Esophagus squamous epithelium (tissue), 5 donors: ENCODE data around the gene TAF4. TPM values are rescaled to one million over a fixed set of nuclear protein-coding genes. Genes with fewer than 3 reads are reported as not detected.

Source experiments
- DNase-seq: peaks from one replicate; lab custom pipeline; 2025; lab: John Stamatoyannopoulos, UW
- H3K27ac ChIP-seq, 4 donors: fragments of 200-600 bp; sonication (generic); one replicate each; pipeline ENCODE4 v1.5.1; 2016 to 2019; ENCODE audit warnings: mild to moderate bottlenecking in 1 of 4
- H3K27me3 ChIP-seq, 4 donors: fragments of 200-600 bp; sonication (generic); 1 replicate in 3 of 4; 2 replicates in 1 of 4; pipeline versions ENCODE4 v1.5.1 to v1.6.0; 2017 to 2021; ENCODE audit warnings: antibody characterized with exemption in 1 of 4
- H3K36me3 ChIP-seq, 3 donors: fragments of 200-600 bp; sonication (generic); one replicate each; pipeline ENCODE4 v1.5.1; 2016 to 2019
- H3K4me1 ChIP-seq, 3 donors: fragments of 200-600 bp; sonication (generic); one replicate each; pipeline ENCODE4 v1.5.1; 2017 to 2019
- H3K4me3 ChIP-seq, 4 donors: fragments of 200-600 bp; sonication (generic); 1 replicate in 3 of 4; 2 replicates in 1 of 4; pipeline ENCODE4 v1.5.1; 2016 to 2019; ENCODE audit warnings: mild to moderate bottlenecking in 2 of 4, moderate library complexity in 1 of 4
- H3K9me3 ChIP-seq, 3 donors: fragments of 200-600 bp; sonication (generic); one replicate each; pipeline ENCODE4 v1.5.1; 2016 to 2019
- CTCF ChIP-seq, 6 experiments: fragments of 450-650 bp in 4 of 6; fragments of 200-600 bp in 2 of 6; sonication (generic) in 2 of 6; IDR thresholded peaks; one replicate each; pipeline ENCODE4 v1.5.1; 2016 to 2019; ENCODE audit warnings: antibody characterized with exemption in 6 of 6, mild to moderate bottlenecking in 4 of 6, moderate library complexity in 4 of 6
- POLR2A ChIP-seq, 4 donors: fragments of 450-650 bp; IDR thresholded peaks; one replicate each; pipeline ENCODE4 v1.6.1; 2017; ENCODE audit warnings: antibody characterized with exemption in 4 of 4, mild to moderate bottlenecking in 4 of 4, moderate library complexity in 3 of 4
- WGBS, 2 donors: methylation state at CpG; one replicate each; pipeline ENCODE4 v1.1.5; 2018; 5-methylcytosine and 5-hydroxymethylcytosine counted together
- intact Hi-C: fragments of 100-400 bp; cut with DNase I; formaldehyde crosslinking; loops from one replicate; pipeline ENCODE4 v1.15.0; 2022
- total RNA-seq, 4 donors: library from RNA; depleted of rRNA; stranded (reverse); fragments of >200 nt; gene quantifications; one replicate each; pipeline ENCODE4 v1.1.0, GENCODE V29; 2016
- donor health status: DM: yes; HTN: yes; CAD: no.

Gene TAF4
- total RNA-seq, 4 donors from 2014 or later: 4.9 to 16.5 (median 14.4) TPM

DNA sequence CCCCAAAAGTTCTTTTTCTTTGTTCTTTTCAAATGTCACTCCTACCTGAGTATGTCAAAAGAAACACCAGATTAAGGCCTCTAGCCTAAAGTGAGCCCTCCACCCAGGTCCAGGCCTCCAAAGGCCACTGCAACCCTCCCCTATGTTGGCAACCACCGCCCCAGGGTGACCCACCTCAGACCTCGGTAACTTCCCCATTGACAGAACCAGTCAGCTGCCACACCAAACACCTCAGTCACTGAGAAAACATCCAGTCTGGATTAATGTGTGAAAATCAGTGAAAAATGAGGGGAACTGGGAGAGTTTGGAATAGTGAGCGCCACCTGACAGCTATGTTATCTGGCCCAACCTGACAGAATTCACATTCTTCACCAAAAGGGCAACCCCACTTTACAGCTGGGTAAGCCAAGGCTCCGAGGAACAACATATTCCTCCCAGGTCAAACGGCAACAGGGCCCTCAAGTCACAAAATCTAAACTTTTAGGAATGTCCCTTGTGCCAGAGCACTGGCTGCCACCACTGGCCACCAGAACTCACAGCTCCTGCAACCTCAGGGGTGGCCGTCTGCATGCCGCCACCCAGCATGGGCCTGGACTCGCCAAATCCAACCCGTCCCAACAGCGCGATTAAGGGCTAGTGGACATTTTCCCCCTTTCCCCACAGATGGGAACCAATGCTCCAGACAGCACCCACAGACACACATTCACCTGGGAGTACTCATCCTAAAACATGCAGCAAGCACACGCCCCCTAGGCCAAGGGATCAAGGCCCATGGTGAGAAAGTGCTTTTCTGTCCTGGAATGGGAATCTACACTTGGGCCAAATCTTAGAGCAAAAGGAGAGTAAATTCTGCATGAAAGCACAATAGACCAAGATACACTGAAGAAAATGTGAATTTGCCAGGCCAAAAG, 4.8 kb downstream of the TAF4 start:
- Histone ChIP-seq H3K9me3 (no peaks in the 10 kb centered on the region), H3K4me3 (no peak overlapping the region), H3K27me3 (no peaks in the 10 kb centered on the region), H3K4me1 (peaks cover 21 to 46% (median 24%) of the 10 kb centered on the region in 3 donors), H3K27ac (no peak overlapping the region), H3K36me3 (no peaks in the 10 kb centered on the region)
- intact Hi-C loops: no loop called here
- WGBS, 2 donors: 84 to 93% methylated on average over 7 to 11 of the region's 12 CpGs
- DNase-seq: no peak
- TF ChIP-seq POLR2A (IDR thresholded peaks at IDR 0.05): no peak
- TF ChIP-seq CTCF (IDR thresholded peaks at IDR 0.05): no peak

GRCh38 chr20:62059920-62060630, 5.6 kb downstream of the TAF4 start:
- intact Hi-C loops: no loop called here
- H3K36me3 ChIP-seq: peaks cover 0 to 8% (median 0%) of the 10 kb centered on the region in 3 donors
- WGBS, 2 donors: 82 to 86% methylated on average over 9 to 10 of the region's 25 CpGs
- H3K4me1 ChIP-seq: peaks cover 21 to 46% (median 24%) of the 10 kb centered on the region in 3 donors
- no peaks in the 10 kb centered on the region for H3K9me3 ChIP-seq
- no peak overlapping the region for H3K4me3 ChIP-seq
- no peak overlapping the region for H3K27ac ChIP-seq
- H3K27me3 ChIP-seq: no peaks in the 10 kb centered on the region
- no peak for TF ChIP-seq CTCF (IDR thresholded peaks at IDR 0.05)
- TF ChIP-seq POLR2A (IDR thresholded peaks at IDR 0.05): no peak
- DNase-seq: no peak

- 83 to 88% methylated on average over 8 of the region's 11 CpGs for whole genome bisulfite sequencing, 2 donors
Measured at GRCh38 chr20:62059401-62059800, 6.3 kb downstream of the TAF4 start.

GRCh38 chr20:62058941-62059340, 6.7 kb downstream of the TAF4 start:
- no peak for DNase-seq
- peaks cover 15 to 40% (median 22%) of the 10 kb centered on the region in 3 donors for H3K4me1 ChIP-seq
- intact Hi-C loops: no loop called here
- H3K27ac ChIP-seq: no peak overlapping the region
- peaks cover 0 to 18% (median 0%) of the 10 kb centered on the region in 3 donors for H3K36me3 ChIP-seq
- no peak overlapping the region for H3K4me3 ChIP-seq
- TF ChIP-seq CTCF (IDR thresholded peaks at IDR 0.05): no peak
- no peak for TF ChIP-seq POLR2A (IDR thresholded peaks at IDR 0.05)
- no peaks in the 10 kb centered on the region for H3K27me3 ChIP-seq
- WGBS, 2 donors: 90 to 95% methylated on average over 8 to 10 of the region's 11 CpGs
- H3K9me3 ChIP-seq: no peaks in the 10 kb centered on the region

More at GRCh38 chr20:62059401-62059800, 6.3 kb downstream of the TAF4 start:
- intact Hi-C loops: no loop called here
- Histone ChIP-seq H3K9me3 (no peaks in the 10 kb centered on the region), H3K4me1 (peaks cover 19 to 44% (median 24%) of the 10 kb centered on the region in 3 donors), H3K4me3 (no peak overlapping the region), H3K36me3 (peaks cover 0 to 15% (median 0%) of the 10 kb centered on the region in 3 donors), H3K27me3 (no peaks in the 10 kb centered on the region), H3K27ac (no peak overlapping the region)
- no peak for TF ChIP-seq CTCF (IDR thresholded peaks at IDR 0.05)
- TF ChIP-seq POLR2A (IDR thresholded peaks at IDR 0.05): no peak
- no peak for DNase-seq
